Jurkat, Clone E6-1 (cell line): ENCODE measurements around the gene FAM25C.
"Not testable (repeated sequence)": the region's sequence is repeated elsewhere in the genome, so short reads cannot be mapped to it uniquely, and the experiment has no call there.

Experiments
- DNase-seq: peaks from one replicate; pipeline ENCODE4 v3.0.0-alpha.2; 2011; ENCODE audit warnings: low read depth, low spot score
- H3K4me3 ChIP-seq: 2 replicates; pipeline ENCODE4 v1.5.1; 2011; ENCODE audit warnings: mild to moderate bottlenecking, low read length, control low read depth, moderate library complexity

The FAM25C gene

GRCh38 chr10:47962785-47963184 is 36.8 kb downstream of the FAM25C start:
- H3K4me3 ChIP-seq, DNase-seq: not testable (repeated sequence)

GRCh38 chr10:47960699-47961098 is 38.9 kb downstream of the FAM25C start:
- H3K4me3 ChIP-seq, DNase-seq: not testable (repeated sequence)

- DNase-seq, H3K4me3 ChIP-seq: not testable (repeated sequence)
These were observed 39.9 kb downstream of the FAM25C start for GRCh38 chr10:47959677-47960076.

GRCh38 chr10:47957158-47957557 is 42.4 kb downstream of the FAM25C start:
- DNase-seq, H3K4me3 ChIP-seq: not testable (repeated sequence)

GRCh38 chr10:47947424-47947823 is 52.2 kb downstream of the FAM25C start:
- not testable (repeated sequence) for DNase-seq, H3K4me3 ChIP-seq
